Stimulated activated CD4-positive, alpha-beta T cell treated with anti-CD3 and anti-CD28 coated beads, Interleukin-1b, Interleukin-23, amount 100 ng/mL, for 1 hour (primary cell): ENCODE results near the gene KLHDC3.

Source experiments
- DNase-seq, 2 donors: peaks; one replicate each; pipeline ENCODE4 v3.0.0-alpha.2; 2020; ENCODE audit warnings: low read depth in 2 of 2

Gene KLHDC3

DNA sequence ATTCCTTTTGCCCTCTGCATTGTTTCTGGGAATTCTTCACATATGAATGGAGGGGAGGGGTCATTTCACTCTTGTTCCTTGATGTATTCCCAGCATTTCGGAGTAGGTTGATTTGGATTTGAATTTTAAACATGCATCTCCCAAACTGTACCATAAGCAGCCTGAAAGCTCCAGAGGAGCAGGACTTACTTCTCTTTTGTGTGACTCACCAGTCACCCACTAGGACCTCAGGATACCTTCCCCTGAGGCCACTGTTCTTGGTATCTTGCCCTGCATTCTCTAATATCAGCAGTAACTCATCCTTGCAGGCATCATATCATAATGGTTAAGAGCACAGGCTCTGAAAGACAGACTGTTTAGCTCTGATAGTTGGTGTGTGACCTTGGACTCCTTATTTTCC lies 44.5 kb downstream of the KLHDC3 start:
- DNase-seq: no peak

GRCh38 chr6:43059168-43060033 lies 45.4 kb downstream of the KLHDC3 start, which contains the start of the genes KLC4 and MRPL2:
KLC4 (plus strand) TSS chr6:43059631; CDS start chr6:43061336, 1,705 bp downstream.
MRPL2 (minus strand) TSS chr6:43059434; CDS start chr6:43059381, 53 bp downstream.
- peak; percentile 90 to 92 for DNase-seq

- no peak for DNase-seq
These were observed 46.1 kb downstream of the KLHDC3 start for GRCh38 chr6:43060034-43060754.

GRCh38 chr6:43060755-43061633 lies 46.9 kb downstream of the KLHDC3 start:
- no peak for DNase-seq

DNA sequence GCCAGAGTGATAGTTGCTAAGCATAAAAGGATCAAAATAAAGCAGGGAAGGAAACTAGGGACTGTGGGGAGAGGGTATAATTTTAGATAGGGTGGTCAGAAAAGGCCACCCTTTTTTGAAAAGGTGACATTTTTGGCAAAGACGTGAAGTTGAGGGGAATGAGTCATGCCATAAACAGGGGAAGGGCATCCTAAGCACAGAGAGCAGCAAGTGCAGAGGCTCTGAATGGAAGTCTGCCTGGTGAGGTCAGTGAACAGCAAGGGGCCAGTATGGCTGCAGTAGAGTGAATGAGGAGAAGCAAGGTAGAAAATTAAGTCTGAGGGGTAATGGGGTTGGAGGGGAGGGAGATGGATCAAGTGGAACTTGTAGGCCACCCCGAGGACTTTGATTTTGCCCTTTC lies 47.8 kb downstream of the KLHDC3 start:
- DNase-seq: no peak

DNA sequence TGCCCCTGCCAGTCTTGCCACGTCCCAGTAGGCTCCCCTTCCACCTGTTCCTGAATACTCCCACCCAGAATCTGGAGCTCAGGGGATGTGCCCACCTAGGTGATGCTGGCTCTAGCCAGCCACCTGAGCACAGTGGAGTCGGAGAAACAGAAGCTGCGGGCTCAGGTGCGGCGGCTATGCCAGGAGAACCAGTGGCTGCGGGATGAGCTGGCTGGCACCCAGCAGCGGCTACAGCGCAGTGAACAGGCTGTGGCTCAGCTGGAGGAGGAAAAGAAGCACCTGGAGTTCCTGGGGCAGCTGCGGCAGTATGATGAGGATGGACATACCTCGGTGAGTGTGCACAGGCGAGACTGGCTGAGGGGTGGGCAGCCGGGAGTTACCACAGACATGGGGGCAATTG lies 48.8 kb downstream of the KLHDC3 start:
- no peak for DNase-seq

DNA sequence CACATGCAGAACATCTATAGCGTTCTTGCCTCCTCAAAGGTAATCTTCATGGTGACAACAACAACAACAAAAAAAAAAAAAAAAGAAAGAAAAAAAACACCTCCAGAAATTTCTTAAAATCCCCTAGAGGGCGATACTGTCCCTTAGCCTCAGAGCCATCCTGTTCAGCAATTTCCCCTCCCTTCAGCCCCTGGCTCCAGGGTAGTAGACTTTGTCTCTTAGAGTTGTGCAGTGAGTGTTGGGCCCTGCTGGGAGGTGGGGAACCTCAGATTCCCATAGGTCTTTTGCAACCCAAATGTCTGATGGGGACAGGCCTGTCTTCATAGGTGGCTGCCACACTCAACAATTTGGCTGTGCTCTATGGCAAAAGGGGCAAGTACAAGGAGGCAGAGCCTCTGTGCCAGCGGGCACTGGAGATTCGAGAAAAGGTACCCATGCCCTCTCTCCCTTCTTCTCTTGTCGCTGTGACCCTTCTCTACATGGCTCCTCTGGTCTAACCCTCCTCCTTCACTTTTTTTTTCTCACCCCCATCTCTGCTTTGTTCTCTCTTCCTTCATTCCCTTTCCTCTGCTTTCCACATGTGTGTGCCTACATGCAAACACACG lies 56.1 kb downstream of the KLHDC3 start:
- DNase-seq: no peak
